HepG2 (cell line): ENCODE data around the gene GPC6.

Experiments used
- CTCF ChIP-seq: sonication (generic); formaldehyde crosslinking; IDR thresholded peaks from 2 replicates; pipeline ENCODE4 v1.5.0; 2020; ENCODE audit warnings: mild to moderate bottlenecking, missing genetic modification reagents, moderate library complexity
- ETS1 ChIP-seq: sonication (generic); formaldehyde crosslinking; IDR thresholded peaks from 2 replicates; pipeline ENCODE4 v1.4.0; 2020; ENCODE audit warnings: missing genetic modification reagents
- GATAD2A ChIP-seq: IDR thresholded peaks from 2 replicates; pipeline ENCODE4 v1.6.1; 2016
- HIVEP1 ChIP-seq: sonication (generic); formaldehyde crosslinking; IDR thresholded peaks from 2 replicates; pipeline ENCODE4 v1.4.0; 2020; ENCODE audit warnings: mild to moderate bottlenecking, missing genetic modification reagents
- MAFK ChIP-seq, 2 experiments: IDR thresholded peaks in 1 of 2; conservative IDR thresholded peaks in 1 of 2; 2 replicates each; pipeline ENCODE4 v1.6.1; 2011; ENCODE audit warnings: improper control_type of control experiment in 2 of 2, low read length in 2 of 2
- NR2F2 ChIP-seq: IDR thresholded peaks from 2 replicates; pipeline ENCODE4 v1.6.1; 2012; ENCODE audit warnings: low read depth, inconsistent platforms, borderline replicate concordance
- PHF21A ChIP-seq: sonication (generic); formaldehyde crosslinking; IDR thresholded peaks from 2 replicates; pipeline ENCODE4 v1.5.0; 2020; ENCODE audit warnings: mild to moderate bottlenecking, missing genetic modification reagents
- POLR2A ChIP-seq, 2 experiments: IDR thresholded peaks; 2 replicates each; pipeline ENCODE4 v1.6.1; 2011; ENCODE audit warnings: low read depth in 2 of 2, low read length in 2 of 2, mild to moderate bottlenecking in 1 of 2, moderate library complexity in 1 of 2; ENCODE audit not compliant: insufficient read depth in 1 of 2
- POLR2AphosphoS2 ChIP-seq: IDR thresholded peaks from 2 replicates; pipeline ENCODE4 v1.6.1; 2011; ENCODE audit warnings: low read depth, low read length, improper control_type of control experiment
- SOX6 ChIP-seq, 2 experiments: fragments of 450-650 bp in 1 of 2; sonication (generic) in 1 of 2; formaldehyde crosslinking in 1 of 2; IDR thresholded peaks; 2 replicates each; pipeline versions ENCODE4 v1.4.0 to v1.6.1; 2017 to 2020; ENCODE audit warnings: antibody characterized with exemption in 1 of 2, mild to moderate bottlenecking in 1 of 2, missing genetic modification reagents in 1 of 2
- SPEN ChIP-seq: sonication (generic); formaldehyde crosslinking; IDR thresholded peaks from 2 replicates; pipeline ENCODE4 v1.5.1; 2020; ENCODE audit warnings: low read depth, mild to moderate bottlenecking, missing genetic modification reagents
- ZBTB46 ChIP-seq: sonication (generic); formaldehyde crosslinking; IDR thresholded peaks from 2 replicates; pipeline ENCODE4 v1.4.0; 2020; ENCODE audit warnings: mild to moderate bottlenecking, missing genetic modification reagents, borderline replicate concordance
- ZNF770 ChIP-seq: sonication (generic); formaldehyde crosslinking; IDR thresholded peaks from 2 replicates; pipeline ENCODE4 v1.5.0; 2020; ENCODE audit warnings: mild to moderate bottlenecking, missing genetic modification reagents

- no peak for TF ChIP-seq POLR2A (IDR thresholded peaks at IDR 0.05; ENCODE audit: insufficient read depth in 1 of 2, low read depth in 2 of 2, low read length in 2 of 2)
- no peak for TF ChIP-seq CTCF
- TF ChIP-seq SOX6 (IDR thresholded peaks at IDR 0.05) = no peak
- no peak for TF ChIP-seq SOX6 (CRISPR knock-in tag; IDR thresholded peaks at IDR 0.05)
- TF ChIP-seq POLR2AphosphoS2 = no peak
- no peak for TF ChIP-seq SPEN (CRISPR knock-in tag)
- TF ChIP-seq NR2F2 = no peak
- no peak for TF ChIP-seq MAFK (conservative IDR thresholded peaks at IDR 0.05 in 1 of 2, IDR thresholded peaks at IDR 0.05 in 1 of 2; ENCODE audit: low read length in 2 of 2)
- TF ChIP-seq GATAD2A (CRISPR knock-in tag) = no peak
- no peak for TF ChIP-seq ETS1 (CRISPR knock-in tag)
- TF ChIP-seq ZNF770 (CRISPR knock-in tag) = no peak
- no peak for TF ChIP-seq ZBTB46 (CRISPR knock-in tag)
- no peak for TF ChIP-seq HIVEP1 (CRISPR knock-in tag)
- TF ChIP-seq PHF21A (CRISPR knock-in tag) = no peak
Measured at GRCh38 chr13:94325650-94326049, 1099.0 kb downstream of the GPC6 start.
